Liver (tissue), 9 donors: ENCODE measurements around the gene SLC1A5. TPM values are rescaled to one million over a fixed set of nuclear protein-coding genes. Genes with fewer than 3 reads are reported as not detected.

Source experiments
- DNase-seq: peaks from one replicate; pipeline ENCODE4 v3.0.0-alpha.2; 2017; ENCODE audit warnings: low spot score
- H3K27ac ChIP-seq, 2 donors: one replicate each; pipeline ENCODE4 v1.7.0; 2013; ENCODE audit warnings: inconsistent platforms in 2 of 2, low read length in 2 of 2, control low read depth in 1 of 2, low read depth in 1 of 2, mild to moderate bottlenecking in 1 of 2
- H3K27me3 ChIP-seq, 4 donors: one replicate each; pipeline versions ENCODE4 v1.6.1 to v1.7.0; 2013; ENCODE audit warnings: low read length in 3 of 4, inconsistent platforms in 1 of 4, mild to moderate bottlenecking in 1 of 4, moderate library complexity in 1 of 4; ENCODE audit not compliant: control insufficient read depth in 4 of 4, insufficient read depth in 4 of 4
- H3K36me3 ChIP-seq, 4 donors: one replicate each; pipeline versions ENCODE4 v1.6.1 to v1.7.0; 2013; ENCODE audit warnings: low read length in 3 of 4, mild to moderate bottlenecking in 3 of 4, low read depth in 1 of 4, moderate library complexity in 1 of 4; ENCODE audit not compliant: control insufficient read depth in 4 of 4, insufficient read depth in 3 of 4
- H3K4me1 ChIP-seq, 4 donors: one replicate each; pipeline versions ENCODE4 v1.6.1 to v1.7.0; 2013; ENCODE audit warnings: low read length in 3 of 4, mild to moderate bottlenecking in 3 of 4, moderate library complexity in 1 of 4; ENCODE audit not compliant: control insufficient read depth in 4 of 4, insufficient read depth in 4 of 4
- H3K4me3 ChIP-seq, 3 donors: one replicate each; pipeline versions ENCODE4 v1.6.1 to v1.7.0; 2013; ENCODE audit warnings: low read length in 3 of 3, control low read depth in 1 of 3, low read depth in 1 of 3, mild to moderate bottlenecking in 1 of 3
- H3K9ac ChIP-seq, 2 donors: one replicate each; pipeline ENCODE4 v1.7.0; 2013; ENCODE audit warnings: low read length in 2 of 2, mild to moderate bottlenecking in 2 of 2, moderate library complexity in 2 of 2, control low read depth in 1 of 2, low read depth in 1 of 2
- H3K9me3 ChIP-seq, 4 donors: one replicate each; pipeline versions ENCODE4 v1.6.1 to v1.7.0; 2013; ENCODE audit warnings: low read length in 3 of 4; ENCODE audit not compliant: control insufficient read depth in 4 of 4
- EGR1 ChIP-seq, 2 donors: IDR thresholded peaks; 2 replicates each; pipeline ENCODE4 v1.6.1; 2016 to 2018; ENCODE audit warnings: antibody characterized with exemption in 2 of 2, low read depth in 2 of 2
- GABPA ChIP-seq, 2 donors: IDR thresholded peaks in 1 of 2; conservative IDR thresholded peaks in 1 of 2; 2 replicates each; pipeline ENCODE4 v1.6.1; 2016; ENCODE audit warnings: antibody characterized with exemption in 2 of 2, mild to moderate bottlenecking in 1 of 2, moderate library complexity in 1 of 2
- HNF4A ChIP-seq, 2 donors: conservative IDR thresholded peaks; 2 replicates each; pipeline ENCODE4 v1.6.1; 2016; ENCODE audit warnings: antibody characterized with exemption in 2 of 2, mild to moderate bottlenecking in 2 of 2
- HNF4G ChIP-seq: IDR thresholded peaks from 2 replicates; pipeline ENCODE4 v1.6.1; 2016; ENCODE audit warnings: antibody characterized with exemption
- JUND ChIP-seq, 2 donors: IDR thresholded peaks; 2 replicates each; pipeline ENCODE4 v1.6.1; 2016; ENCODE audit warnings: antibody characterized with exemption in 2 of 2
- RAD21 ChIP-seq, 2 donors: IDR thresholded peaks; 2 replicates each; pipeline ENCODE4 v1.6.1; 2016; ENCODE audit warnings: antibody characterized with exemption in 2 of 2, mild to moderate bottlenecking in 2 of 2
- REST ChIP-seq: IDR thresholded peaks from 2 replicates; pipeline ENCODE4 v1.6.1; 2016; ENCODE audit warnings: antibody characterized with exemption, mild to moderate bottlenecking
- RXRA ChIP-seq, 2 donors: IDR thresholded peaks; 2 replicates each; pipeline ENCODE4 v1.6.1; 2017 to 2018; ENCODE audit warnings: antibody characterized with exemption in 2 of 2, mild to moderate bottlenecking in 1 of 2
- SP1 ChIP-seq: IDR thresholded peaks from 2 replicates; pipeline ENCODE4 v1.6.1; 2018; ENCODE audit warnings: antibody characterized with exemption, mild to moderate bottlenecking
- YY1 ChIP-seq: IDR thresholded peaks from 2 replicates; pipeline ENCODE4 v1.6.1; 2016; ENCODE audit warnings: antibody characterized with exemption, mild to moderate bottlenecking
- ZBTB33 ChIP-seq: IDR thresholded peaks from 2 replicates; pipeline ENCODE4 v1.6.1; 2016; ENCODE audit warnings: antibody characterized with exemption
- whole genome bisulfite sequencing: extraction: QIAGEN DNeasy Blood & Tissue Kit; methylation state at CpG from one replicate; pipeline ENCODE4 v1.1.7; 2013; 5-methylcytosine and 5-hydroxymethylcytosine counted together
- polyA plus RNA-seq, 2 donors: library from polyadenylated mRNA; stranded (reverse) in 1 of 2; unstranded in 1 of 2; fragments of 200-250 nt in 1 of 2; fragments of >200 nt in 1 of 2; fragmentation: Nextera tagmentation in 1 of 2; extraction: Ambion mirVana in 1 of 2; gene quantifications; one replicate each; pipeline versions ENCODE4 v1.2.1 to v1.2.3, GENCODE V29; 2013 to 2015
- total RNA-seq, 2 donors: library from RNA; depleted of rRNA; stranded (reverse); fragments of >200 nt; gene quantifications; one replicate each; pipeline ENCODE4 v1.2.3, GENCODE V29; 2014
- TF ChIP-seq, protein P1 (sequence below): IDR thresholded peaks from 2 replicates; pipeline ENCODE4 v1.6.1; 2016; ENCODE audit warnings: antibody characterized with exemption
- TF ChIP-seq, protein P2 (sequence below): fragments of 150-350 bp; IDR thresholded peaks from 2 replicates; pipeline ENCODE4 v1.5.1; 2017; ENCODE audit warnings: improper control_type of control experiment, low read depth, low read length; ENCODE audit not compliant: missing input control
- donor health status: healthy.
- donor health status: healthy.
- donor health status: healthy.
- donor health status: healthy.
- donor health status: healthy.

SLC1A5 gene
- total and polyA plus RNA-seq, 4 donors = 1.5 to 90.8 (median 6.1) TPM

DNA sequence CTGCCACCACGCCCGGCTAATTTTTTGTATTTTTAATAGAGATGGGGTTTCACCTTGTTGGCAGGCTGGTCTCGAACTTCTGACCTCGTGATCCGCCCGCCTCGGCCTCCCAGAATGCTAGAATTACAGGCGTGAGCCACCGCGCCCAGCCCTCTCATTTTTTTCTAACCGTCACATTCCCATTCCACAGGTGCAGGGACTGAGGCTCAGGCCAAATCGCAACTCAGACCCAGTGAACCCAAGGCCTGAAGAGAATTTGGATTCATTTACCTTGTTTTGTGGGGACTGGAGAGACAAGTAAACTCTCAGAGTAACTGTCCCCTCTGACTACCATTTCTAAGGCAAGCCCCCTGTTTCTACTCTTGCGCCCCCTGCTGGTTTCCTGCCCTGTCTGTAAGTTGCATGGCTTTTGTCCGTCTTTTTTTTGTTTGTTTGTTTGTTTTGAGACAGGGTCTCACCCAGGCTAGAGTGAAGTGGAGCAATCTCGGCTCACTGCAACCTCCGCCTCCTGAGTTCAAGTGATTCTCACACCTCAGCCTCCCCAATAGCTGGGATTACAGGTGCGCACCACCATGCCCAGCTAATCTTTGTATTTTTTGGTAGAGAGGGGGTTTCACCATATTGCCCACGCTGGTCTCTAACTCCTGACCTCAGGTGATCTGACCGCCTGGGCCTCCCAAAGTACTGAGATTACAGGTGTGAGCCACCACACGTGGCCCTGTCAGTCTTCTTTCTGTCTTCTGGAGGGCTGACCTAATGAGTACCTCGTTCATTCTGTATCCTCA lies 39.9 kb downstream of the SLC1A5 start:
- TF ChIP-seq EGR1 (IDR thresholded peaks at IDR 0.05; ENCODE audit: low read depth in 2 of 2) (no peak), HNF4G (no peak), GABPA (IDR thresholded peaks at IDR 0.05 in 1 of 2, conservative IDR thresholded peaks at IDR 0.05 in 1 of 2) (no peak), RXRA (IDR thresholded peaks at IDR 0.05) (no peak), RAD21 (IDR thresholded peaks at IDR 0.05) (peak in 1 of 2 donors; percentile 72), ZBTB33 (no peak)
- TF ChIP-seq, protein P1, sequence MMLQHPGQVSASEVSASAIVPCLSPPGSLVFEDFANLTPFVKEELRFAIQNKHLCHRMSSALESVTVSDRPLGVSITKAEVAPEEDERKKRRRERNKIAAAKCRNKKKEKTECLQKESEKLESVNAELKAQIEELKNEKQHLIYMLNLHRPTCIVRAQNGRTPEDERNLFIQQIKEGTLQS = no peak
- TF ChIP-seq, protein P2, sequence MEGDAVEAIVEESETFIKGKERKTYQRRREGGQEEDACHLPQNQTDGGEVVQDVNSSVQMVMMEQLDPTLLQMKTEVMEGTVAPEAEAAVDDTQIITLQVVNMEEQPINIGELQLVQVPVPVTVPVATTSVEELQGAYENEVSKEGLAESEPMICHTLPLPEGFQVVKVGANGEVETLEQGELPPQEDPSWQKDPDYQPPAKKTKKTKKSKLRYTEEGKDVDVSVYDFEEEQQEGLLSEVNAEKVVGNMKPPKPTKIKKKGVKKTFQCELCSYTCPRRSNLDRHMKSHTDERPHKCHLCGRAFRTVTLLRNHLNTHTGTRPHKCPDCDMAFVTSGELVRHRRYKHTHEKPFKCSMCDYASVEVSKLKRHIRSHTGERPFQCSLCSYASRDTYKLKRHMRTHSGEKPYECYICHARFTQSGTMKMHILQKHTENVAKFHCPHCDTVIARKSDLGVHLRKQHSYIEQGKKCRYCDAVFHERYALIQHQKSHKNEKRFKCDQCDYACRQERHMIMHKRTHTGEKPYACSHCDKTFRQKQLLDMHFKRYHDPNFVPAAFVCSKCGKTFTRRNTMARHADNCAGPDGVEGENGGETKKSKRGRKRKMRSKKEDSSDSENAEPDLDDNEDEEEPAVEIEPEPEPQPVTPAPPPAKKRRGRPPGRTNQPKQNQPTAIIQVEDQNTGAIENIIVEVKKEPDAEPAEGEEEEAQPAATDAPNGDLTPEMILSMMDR = peak; percentile 68
- Histone ChIP-seq H3K4me1 (peaks cover 8 to 24% (median 12%) of the 10 kb centered on the region in 4 donors), H3K9ac (no peak overlapping the region), H3K9me3 (no peaks in the 10 kb centered on the region), H3K4me3 (no peak overlapping the region), H3K27me3 (no peaks in the 10 kb centered on the region), H3K27ac (no peak overlapping the region), H3K36me3 (peaks cover 0 to 5% (median 3%) of the 10 kb centered on the region in 4 donors)
- WGBS = 86% methylated on average over 21 of the region's 21 CpGs
- DNase-seq = peak; percentile 82

DNA sequence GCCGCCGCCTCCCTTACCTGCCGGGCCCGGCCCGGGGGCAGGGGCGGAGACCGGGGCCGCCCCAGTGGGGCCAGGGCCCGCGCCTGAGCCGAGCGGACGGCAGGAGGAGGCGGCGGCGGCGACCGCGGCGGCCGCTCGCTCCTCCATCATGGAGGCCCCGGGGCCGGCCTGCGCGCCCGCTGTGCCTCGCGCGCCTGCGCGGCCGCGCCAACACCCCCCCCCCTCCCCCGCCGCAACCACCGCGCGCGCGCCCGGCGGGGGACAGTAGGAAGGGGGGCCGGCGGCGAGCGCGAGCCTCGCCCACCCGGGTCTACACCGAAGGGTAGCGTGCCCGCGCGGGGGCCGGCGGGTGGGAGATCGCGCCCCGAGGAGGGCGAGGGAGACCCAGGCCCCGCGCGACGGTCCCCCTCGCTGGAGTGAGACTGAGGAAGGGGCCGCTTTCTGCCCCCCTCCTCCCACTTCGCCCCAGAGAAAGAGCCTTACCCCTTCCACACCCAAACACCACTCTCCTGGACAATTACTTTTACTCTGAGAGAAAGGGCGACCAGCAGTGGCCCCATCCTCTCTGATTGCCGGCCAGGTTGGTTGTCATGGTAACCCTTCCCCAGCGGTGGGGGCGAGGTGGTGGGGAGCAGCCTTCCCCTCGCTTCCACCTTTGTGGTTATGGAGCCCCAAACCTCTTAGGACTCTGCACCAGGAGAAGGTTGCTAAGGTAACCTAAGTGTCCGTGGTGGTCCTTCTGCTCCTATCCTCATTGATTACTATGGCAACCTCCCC lies 41.9 kb downstream of the SLC1A5 start, which contains the start of gene STRN4:
STRN4 (minus strand) TSS at position 170 of the 777 bp plus-strand sequence; CDS start at position 150, 20 bp downstream.
- peak within 1 kb of the TSS; percentile 41 to 82 for H3K9ac ChIP-seq
- no peaks in the 10 kb centered on the region for H3K9me3 ChIP-seq
- H3K4me1 ChIP-seq = peaks cover 10 to 28% (median 17%) of the 10 kb centered on the region in 4 donors
- no peaks in the 10 kb centered on the region for H3K27me3 ChIP-seq
- TF ChIP-seq REST = no peak
- TF ChIP-seq HNF4A (conservative IDR thresholded peaks at IDR 0.05) = no peak
- TF ChIP-seq YY1 = no peak
- no peak for TF ChIP-seq RXRA (IDR thresholded peaks at IDR 0.05)
- no peak for TF ChIP-seq JUND (IDR thresholded peaks at IDR 0.05)
- TF ChIP-seq, protein P2 = no peak
- TF ChIP-seq SP1 = no peak
- no peak for TF ChIP-seq GABPA (IDR thresholded peaks at IDR 0.05 in 1 of 2, conservative IDR thresholded peaks at IDR 0.05 in 1 of 2)
- TF ChIP-seq EGR1 (IDR thresholded peaks at IDR 0.05; ENCODE audit: low read depth in 2 of 2) = no peak
- no peak for TF ChIP-seq ZBTB33
- peak within 1 kb of the TSS; percentile 92 to 96 (median 95) for H3K4me3 ChIP-seq
- 1% methylated on average over 74 of the region's 74 CpGs for WGBS
- peaks cover 0 to 2% (median 0%) of the 10 kb centered on the region in 4 donors for H3K36me3 ChIP-seq
- H3K27ac ChIP-seq = peak within 1 kb of the TSS; percentile 66 to 73
- DNase-seq = peak; percentile 69
